HG02588 (cell line): ENCODE measurements around the gene NANP.

Experiments
- ATAC-seq: cut with Tn5 transposase; IDR thresholded peaks from one replicate; pipeline ENCODE4 v1.9.1; 2021; ENCODE audit warnings: mild to moderate bottlenecking, moderate library complexity; ENCODE audit not compliant: unreplicated experiment

NANP gene

DNA sequence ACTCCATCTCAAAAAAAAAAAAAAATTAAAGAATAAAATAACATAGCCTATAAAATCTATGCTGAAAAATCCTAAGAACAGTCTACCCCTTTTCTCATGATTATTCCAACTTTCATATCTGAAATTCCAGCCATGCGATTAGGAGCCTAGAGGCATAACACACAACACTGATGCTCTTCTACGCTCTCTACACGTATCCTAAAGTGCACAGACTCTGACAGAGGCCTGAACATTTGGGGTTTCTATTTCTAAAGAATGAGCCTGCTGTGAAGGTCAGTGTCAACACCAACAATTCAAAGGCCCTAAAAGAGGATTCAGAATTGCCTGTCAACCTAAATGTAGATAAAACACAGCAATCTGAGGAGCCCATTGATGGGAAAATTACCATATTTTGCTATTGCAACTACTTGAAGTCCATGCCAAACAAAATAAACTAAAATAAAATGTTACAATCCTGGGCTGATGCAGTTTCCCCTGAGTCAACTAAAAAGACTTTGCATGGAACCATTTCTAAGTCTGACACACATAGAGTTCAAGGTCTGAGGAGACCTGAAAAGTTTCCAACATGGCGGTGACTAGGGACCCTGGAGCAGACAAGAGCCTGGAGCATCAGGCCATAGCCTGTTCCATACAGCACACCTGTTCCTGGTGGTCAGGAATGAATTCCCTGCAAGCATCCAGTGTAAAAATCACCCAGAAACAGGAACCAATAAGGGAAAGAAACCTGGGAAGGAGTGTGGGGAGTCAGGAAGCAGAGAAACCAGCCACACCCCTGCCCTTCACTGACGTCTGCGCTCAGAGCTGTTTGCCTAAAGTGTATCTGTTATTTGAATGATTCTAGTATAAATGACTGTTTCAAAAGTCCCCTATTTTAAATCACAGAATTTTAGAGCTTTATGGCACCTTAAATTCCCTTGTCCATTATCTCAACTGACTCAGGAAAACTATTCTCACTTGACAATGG, 50.2 kb downstream of the NANP start:
- ATAC-seq: no peak

DNA sequence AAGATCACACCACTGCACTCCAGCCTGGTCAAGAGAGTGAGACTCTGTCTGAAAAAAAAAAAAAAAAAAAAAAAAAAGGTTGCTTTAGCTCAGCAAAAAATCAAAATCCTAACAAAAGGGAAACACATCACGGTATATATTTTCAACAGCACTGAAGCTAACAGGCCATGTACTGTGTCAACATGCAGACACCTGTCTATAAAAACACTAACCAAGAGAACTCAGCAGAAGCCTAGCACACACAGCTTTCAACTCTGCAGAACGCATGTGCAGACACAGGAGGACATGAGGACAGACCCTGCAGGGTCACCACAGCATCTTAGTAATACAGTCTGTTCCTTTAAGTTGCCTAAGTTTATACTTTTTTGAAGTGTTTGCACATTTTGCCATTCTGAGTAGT, 52.0 kb downstream of the NANP start:
- no peak for ATAC-seq

DNA sequence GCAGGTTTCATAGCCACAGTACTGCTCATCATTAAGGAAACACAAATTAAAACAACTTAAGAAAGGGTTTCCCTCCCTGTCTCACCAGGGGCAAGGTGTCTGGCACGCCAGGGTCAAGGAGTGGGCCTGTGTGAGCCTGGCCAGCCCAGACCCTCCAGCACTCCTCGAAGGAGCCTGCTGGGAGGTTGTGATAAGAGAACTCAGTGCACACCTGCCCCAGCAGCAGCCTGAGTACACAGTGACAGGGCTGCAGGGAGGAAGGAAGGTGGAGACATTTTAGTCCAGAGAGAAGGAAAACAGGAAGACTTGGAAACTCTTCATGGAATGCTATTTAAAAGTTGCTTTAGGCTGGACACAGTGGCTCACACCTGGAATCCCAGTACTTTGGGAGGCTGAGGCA, 52.6 kb downstream of the NANP start:
- ATAC-seq: no peak

DNA sequence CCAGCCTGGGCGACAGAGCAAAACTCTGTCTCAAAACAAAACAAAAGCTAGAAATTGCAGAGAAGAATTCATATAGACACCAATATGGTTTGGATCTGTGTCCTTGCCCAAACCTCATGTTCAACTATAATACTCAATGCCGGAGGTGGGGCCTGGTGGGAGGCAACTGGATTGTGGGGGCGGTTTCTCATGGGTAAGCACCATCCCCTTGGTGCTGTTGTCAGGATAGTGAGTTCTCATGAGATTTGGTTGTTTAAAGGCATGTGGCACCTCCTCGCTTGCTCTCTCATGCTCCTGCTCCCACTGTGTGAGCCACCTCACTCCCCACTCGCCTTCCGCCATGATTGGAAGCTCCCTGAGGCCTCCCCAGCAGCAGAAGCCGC, 53.7 kb downstream of the NANP start:
- ATAC-seq: no peak

DNA sequence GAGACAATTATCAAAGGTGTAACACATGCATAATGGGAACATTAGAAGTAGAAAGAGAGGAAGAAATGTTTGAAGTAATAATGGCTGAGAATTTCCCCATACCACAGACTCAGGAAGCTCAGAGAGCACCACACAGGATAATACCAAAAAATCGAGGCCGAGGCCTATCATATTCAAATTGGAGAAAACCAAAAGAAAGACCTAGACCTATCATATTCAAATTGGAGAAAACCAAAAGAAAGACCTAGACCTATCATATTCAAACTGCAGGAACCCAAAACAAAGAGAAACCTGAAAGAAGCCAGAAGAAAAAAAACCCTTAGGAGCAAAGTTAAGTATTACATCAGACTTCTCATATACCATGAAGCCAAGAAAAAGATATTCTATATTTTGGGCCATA, 56.5 kb downstream of the NANP start:
- no peak for ATAC-seq

DNA sequence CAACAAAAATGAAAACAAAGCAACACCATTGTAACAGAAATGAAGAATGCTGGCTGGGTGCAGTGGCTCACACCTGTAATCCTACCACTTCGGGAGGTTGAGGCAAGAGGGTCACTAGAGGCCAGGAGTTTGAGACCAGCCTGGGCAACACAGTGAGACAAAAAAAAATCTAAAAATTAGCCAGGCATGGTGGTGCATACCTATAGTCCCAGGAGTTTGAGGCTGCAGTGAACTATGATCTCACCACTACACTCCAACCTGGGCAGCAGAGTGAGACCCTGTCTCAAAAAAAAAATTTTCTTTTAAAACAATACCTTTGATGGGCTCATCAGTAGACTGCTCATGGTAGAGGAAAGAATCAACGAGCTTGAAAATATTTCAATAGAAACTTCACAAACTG, 57.0 kb downstream of the NANP start:
- ATAC-seq: no peak

DNA sequence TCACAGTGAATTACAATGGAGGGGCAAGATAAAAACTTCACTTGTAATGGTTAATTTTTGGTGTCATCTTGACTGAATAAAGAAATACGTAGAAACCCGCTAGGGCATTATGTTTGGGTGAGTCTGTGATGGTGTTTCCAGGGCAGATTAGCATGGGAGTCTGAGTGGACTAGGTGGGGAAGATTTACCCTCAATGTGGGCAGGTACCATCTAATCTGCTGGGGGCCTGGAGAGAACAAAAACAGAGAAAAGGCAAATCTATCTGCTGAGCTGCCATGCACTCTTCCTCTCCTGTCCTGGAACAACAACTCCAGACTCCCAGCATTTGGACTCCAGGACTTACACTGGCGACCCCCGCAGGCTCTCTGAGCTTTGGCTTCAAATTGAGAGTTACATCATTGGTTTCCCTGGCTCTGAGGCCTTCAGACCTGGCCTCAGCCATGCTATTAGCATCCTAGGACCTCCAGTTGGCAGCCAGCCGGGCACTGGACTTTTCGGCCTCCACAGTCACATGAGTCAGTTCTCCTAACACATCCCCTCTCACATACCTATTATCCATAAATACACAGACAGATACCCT, 58.1 kb downstream of the NANP start:
- ATAC-seq: no peak

DNA sequence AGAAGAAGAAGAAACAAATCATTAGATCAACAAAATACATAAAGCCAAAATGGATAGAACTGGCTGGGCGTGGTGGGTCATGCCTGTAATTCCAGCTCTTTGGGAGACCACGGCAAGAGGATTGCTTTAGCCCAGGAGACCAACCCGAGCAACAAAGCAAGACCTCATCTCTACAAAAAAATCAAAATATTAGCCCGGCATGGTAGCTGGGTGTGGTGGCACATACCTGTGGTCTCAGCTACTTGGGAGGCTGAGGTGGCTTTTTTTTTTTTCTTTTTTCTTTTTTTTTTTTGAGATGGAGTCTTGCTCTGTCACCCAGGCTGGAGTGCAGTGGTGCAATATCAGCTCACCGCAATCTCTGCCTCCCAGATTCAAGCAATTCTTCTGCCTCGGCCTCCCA, 59.9 kb downstream of the NANP start:
- ATAC-seq: no peak

DNA sequence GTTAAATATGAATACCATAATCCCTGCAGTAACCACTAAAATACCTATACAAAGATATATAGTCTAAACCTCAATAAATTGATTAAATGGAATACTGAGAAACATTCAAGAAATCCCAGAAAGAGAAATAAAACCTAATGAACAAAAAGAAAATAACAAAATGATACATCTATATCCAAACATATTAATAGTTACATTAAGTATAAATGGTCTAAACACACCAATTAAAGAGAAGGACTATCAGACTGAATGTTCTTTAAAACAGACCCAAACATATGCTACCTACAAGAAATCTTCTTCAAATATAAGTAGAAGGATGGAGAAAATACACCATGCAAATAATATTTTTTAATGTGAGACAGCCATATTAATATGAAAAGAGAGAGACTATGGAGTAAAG, 60.5 kb downstream of the NANP start:
- ATAC-seq: no peak
